Measurements from ENCODE around the gene CDH18.

GRCh38 chr5:19902316-19902934, 85.6 kb downstream of the CDH18 start:
- no peak for TF ChIP-seq CTCF (IDR thresholded peaks at IDR 0.05)
- no peak for TF ChIP-seq POLR2A (IDR thresholded peaks at IDR 0.05)
